Activated T-helper 1 cell treated with anti-CD3 and anti-CD28 coated beads, Interleukin-12 subunit alpha, Interleukin-12 subunit beta, Interleukin-2, Interleukin-4 antibody, amounts not matched to agents 30 ng/mL and 10 ng/mL and 1 ng/mL, durations not matched to agents 14 hours and 24 hours and 36 hours (primary cell): Measurements from ENCODE around the gene SCARB2. TPM values are rescaled to one million over a fixed set of nuclear protein-coding genes. Genes with fewer than 3 reads are reported as not detected.

ENCODE experiments used
- DNase-seq: peaks from one replicate; pipeline ENCODE4 v3.0.0; 2021; ENCODE audit warnings: low spot score
- H3K27ac Mint-ChIP-seq: one replicate; pipeline ENCODE4 v1.8.0; 2021; ENCODE audit warnings: mild to moderate bottlenecking, mixed read lengths
- H3K27me3 Mint-ChIP-seq: one replicate; pipeline ENCODE4 v1.8.0; 2022; ENCODE audit warnings: mild to moderate bottlenecking, moderate library complexity, mixed read lengths; ENCODE audit not compliant: insufficient read depth
- H3K36me3 Mint-ChIP-seq: one replicate; pipeline ENCODE4 v1.8.0; 2021; ENCODE audit warnings: low read depth, mixed read lengths
- H3K4me1 Mint-ChIP-seq: one replicate; pipeline ENCODE4 v1.8.0; 2021; ENCODE audit warnings: low read depth, mixed read lengths
- H3K4me3 Mint-ChIP-seq: one replicate; pipeline ENCODE4 v1.8.0; 2021; ENCODE audit warnings: mild to moderate bottlenecking, moderate library complexity, mixed read lengths
- H3K9me3 Mint-ChIP-seq: one replicate; pipeline ENCODE4 v1.8.0; 2021; ENCODE audit warnings: mixed read lengths
- intact Hi-C: fragments of 100-400 bp; cut with micrococcal nuclease; formaldehyde crosslinking; loops from one replicate; pipeline ENCODE4 v1.15.1; 2024
- total RNA-seq: library from RNA; stranded (reverse); gene quantifications from 2 replicates; pipeline ENCODE4 v1.2.3, GENCODE V29; 2022

Gene SCARB2
- total RNA-seq, 1 donor from 2014 or later = 1.4 TPM

DNA sequence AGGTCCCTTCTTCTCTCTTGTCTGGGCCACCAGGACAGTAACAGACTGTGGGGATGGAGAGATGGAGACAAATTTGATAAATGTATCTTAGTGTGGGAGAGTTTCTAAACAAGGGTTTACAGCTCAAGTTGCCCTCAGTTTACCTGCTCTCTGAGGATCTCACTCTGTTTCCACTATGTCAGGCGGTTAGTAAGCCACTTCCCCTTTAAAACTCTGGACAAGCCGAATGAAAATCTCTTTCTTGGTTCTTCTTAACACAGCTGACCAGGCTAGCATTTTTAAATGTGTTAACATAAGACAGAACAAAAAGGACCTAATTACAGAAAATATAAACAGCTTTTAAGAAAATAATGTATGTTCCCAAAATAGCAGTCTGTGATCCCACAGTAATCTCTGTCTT is 2.9 kb upstream of the SCARB2 start:
- peaks cover 39% of the 10 kb centered on the region for H3K27me3 Mint-ChIP-seq
- peaks cover 3% of the 10 kb centered on the region for H3K36me3 Mint-ChIP-seq
- H3K9me3 Mint-ChIP-seq = no peaks in the 10 kb centered on the region
- H3K4me3 Mint-ChIP-seq = no peak overlapping the region
- DNase-seq = no peak
- no peak overlapping the region for H3K27ac Mint-ChIP-seq
- H3K4me1 Mint-ChIP-seq = peaks cover 31% of the 10 kb centered on the region
- intact Hi-C loops = no loop called here

DNA sequence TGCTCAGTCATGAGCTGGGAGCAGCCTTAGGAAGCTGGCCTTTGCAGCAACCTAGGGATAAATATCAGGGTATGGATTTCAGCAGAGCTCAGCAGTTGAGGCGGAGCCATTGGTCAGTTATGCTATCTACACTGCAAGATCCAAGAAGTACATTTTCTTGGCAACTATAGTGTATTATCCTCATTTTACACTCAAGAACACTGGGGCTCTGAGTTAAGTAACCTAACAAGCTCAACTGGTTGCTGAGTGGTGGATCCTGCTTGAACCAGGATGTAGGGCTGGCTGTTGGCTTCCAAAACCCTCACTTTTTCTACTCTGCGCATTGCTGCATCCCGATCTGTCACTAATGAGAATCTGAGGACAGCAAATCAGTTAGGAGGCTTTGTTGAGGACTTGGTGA is 1.5 kb upstream of the SCARB2 start:
- Mint-ChIP-seq H3K36me3 (peaks cover 3% of the 10 kb centered on the region), H3K4me3 (no peak overlapping the region), H3K27me3 (peaks cover 35% of the 10 kb centered on the region), H3K4me1 (peaks cover 38% of the 10 kb centered on the region), H3K27ac (no peak overlapping the region), H3K9me3 (no peaks in the 10 kb centered on the region)
- DNase-seq = no peak
- intact Hi-C loops = no loop called here

GRCh38 chr4:76214177-76214675 is 602 bp upstream of the SCARB2 start:
- H3K27ac Mint-ChIP-seq = peak overlapping the region; percentile 28
- peaks cover 3% of the 10 kb centered on the region for H3K36me3 Mint-ChIP-seq
- intact Hi-C loops = loop anchor here (1.0 to 5.0 kb wide), 5 partner anchors 34 to 542 kb away; partner anchors contain the start of genes G3BP2 and SDAD1
- peaks cover 34% of the 10 kb centered on the region for H3K4me1 Mint-ChIP-seq
- peaks cover 35% of the 10 kb centered on the region for H3K27me3 Mint-ChIP-seq
- H3K4me3 Mint-ChIP-seq = peak overlapping the region; percentile 79
- DNase-seq = no peak
- H3K9me3 Mint-ChIP-seq = no peaks in the 10 kb centered on the region

GRCh38 chr4:76212851-76213414 is 691 bp downstream of the SCARB2 start:
- Mint-ChIP-seq H3K27ac (peak overlapping the region; percentile 67), H3K9me3 (no peaks in the 10 kb centered on the region), H3K27me3 (peaks cover 28% of the 10 kb centered on the region), H3K36me3 (peaks cover 3% of the 10 kb centered on the region), H3K4me1 (peaks cover 39% of the 10 kb centered on the region), H3K4me3 (peak overlapping the region; percentile 78)
- DNase-seq = peak; percentile 25
- intact Hi-C loops = loop anchor here (1.0 to 5.0 kb wide), 4 partner anchors 14 to 541 kb away; partner anchors contain the start of genes G3BP2, NUP54 and SDAD1

DNA sequence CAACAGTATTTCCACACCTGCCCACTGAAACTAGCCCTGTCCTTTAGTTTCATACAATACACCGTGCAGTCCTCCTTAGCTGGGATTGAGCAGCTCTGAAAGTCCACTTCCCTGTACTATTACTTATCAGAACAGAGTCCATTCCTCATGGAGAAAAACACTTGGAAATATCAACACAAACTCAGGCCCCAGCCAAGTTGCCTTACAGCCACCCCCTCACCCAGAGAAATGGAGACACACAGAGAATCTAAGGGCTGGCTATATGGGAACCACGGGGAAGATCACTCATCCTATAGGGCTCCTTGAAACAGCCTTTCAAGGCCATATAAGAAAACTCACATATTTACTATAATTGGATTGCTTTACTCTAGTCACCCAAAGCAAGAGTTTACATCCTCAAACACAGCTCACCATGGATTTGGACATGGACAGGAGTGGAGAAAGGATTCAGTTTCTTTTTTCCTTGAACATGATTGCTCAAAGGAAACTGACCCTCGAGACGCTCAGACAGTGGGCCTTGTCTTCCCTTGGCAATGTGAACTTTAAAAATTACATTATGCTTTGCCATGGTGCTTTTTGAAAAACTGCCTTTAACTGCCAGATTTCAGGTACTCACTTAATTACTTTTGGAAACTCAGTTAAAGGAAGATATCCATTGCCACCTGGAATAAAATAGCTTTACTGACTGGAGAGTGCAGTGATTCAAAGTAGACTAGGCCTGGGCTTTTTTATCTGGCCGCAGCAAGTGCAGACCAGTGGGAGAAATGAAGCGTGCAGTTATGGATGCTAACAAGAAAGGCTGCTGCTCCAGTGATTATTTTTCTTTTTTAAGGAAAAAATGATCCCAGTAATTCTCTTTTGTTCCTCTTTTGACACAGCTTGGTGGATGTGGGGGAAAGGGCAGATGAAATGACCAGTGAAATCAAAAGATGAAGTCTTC is 1.6 kb downstream of the SCARB2 start:
- Mint-ChIP-seq H3K4me3 (peak overlapping the region; percentile 78), H3K27ac (peak overlapping the region; percentile 67), H3K9me3 (no peaks in the 10 kb centered on the region), H3K4me1 (peaks cover 39% of the 10 kb centered on the region), H3K27me3 (peaks cover 20% of the 10 kb centered on the region), H3K36me3 (peaks cover 2% of the 10 kb centered on the region)
- intact Hi-C loops = loop anchor here (2.0 to 5.0 kb wide), 3 partner anchors 13 to 540 kb away; partner anchors contain the start of genes G3BP2 and SDAD1
- DNase-seq = no peak

DNA sequence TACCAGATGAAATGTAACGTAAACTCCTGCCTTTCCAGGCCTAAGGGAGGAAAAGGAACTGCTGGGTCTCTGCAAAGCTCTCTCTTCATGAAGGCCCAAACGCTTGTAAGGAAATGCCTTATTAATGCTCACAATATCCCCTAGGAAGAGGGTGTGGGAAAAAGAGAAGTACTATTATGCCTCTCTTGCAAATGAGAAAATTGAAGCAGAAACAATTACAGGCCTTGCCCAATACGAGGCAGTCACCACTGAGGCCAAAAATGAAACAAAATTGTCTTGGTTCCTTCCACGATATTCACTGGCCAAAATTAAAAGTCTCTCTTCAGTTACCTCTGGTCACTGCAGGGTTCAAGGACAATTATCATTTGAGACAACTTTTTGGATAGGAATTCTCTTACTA is 3.2 kb downstream of the SCARB2 start:
- Mint-ChIP-seq H3K36me3 (peaks cover 2% of the 10 kb centered on the region), H3K27me3 (peaks cover 10% of the 10 kb centered on the region), H3K4me3 (no peak overlapping the region), H3K4me1 (peaks cover 39% of the 10 kb centered on the region), H3K27ac (no peak overlapping the region), H3K9me3 (no peaks in the 10 kb centered on the region)
- DNase-seq = no peak
- intact Hi-C loops = loop anchor here (5.0 kb wide), 2 partner anchors 218 to 538 kb away; partner anchors contain the start of genes G3BP2 and SDAD1

GRCh38 chr4:76209881-76210280 is 3.7 kb downstream of the SCARB2 start:
- Mint-ChIP-seq H3K27me3 (peaks cover 10% of the 10 kb centered on the region), H3K27ac (no peak overlapping the region), H3K4me1 (peaks cover 38% of the 10 kb centered on the region), H3K4me3 (no peak overlapping the region), H3K9me3 (no peaks in the 10 kb centered on the region), H3K36me3 (peaks cover 2% of the 10 kb centered on the region)
- intact Hi-C loops = loop anchor here (5.0 kb wide), 2 partner anchors 218 to 538 kb away; partner anchors contain the start of genes G3BP2 and SDAD1
- DNase-seq = no peak

GRCh38 chr4:76208005-76208765 is 5.4 kb downstream of the SCARB2 start:
- Mint-ChIP-seq H3K36me3 (no peaks in the 10 kb centered on the region), H3K9me3 (no peaks in the 10 kb centered on the region), H3K27me3 (peaks cover 4% of the 10 kb centered on the region), H3K4me3 (no peak overlapping the region), H3K27ac (no peak overlapping the region), H3K4me1 (peaks cover 27% of the 10 kb centered on the region)
- intact Hi-C loops = no loop called here
- no peak for DNase-seq

- Mint-ChIP-seq H3K27ac (no peak overlapping the region), H3K4me1 (peaks cover 21% of the 10 kb centered on the region), H3K27me3 (peaks cover 2% of the 10 kb centered on the region), H3K36me3 (no peaks in the 10 kb centered on the region), H3K4me3 (no peak overlapping the region), H3K9me3 (no peaks in the 10 kb centered on the region)
- intact Hi-C loops = no loop called here
- DNase-seq = no peak
Measured at GRCh38 chr4:76207549-76207948, 6.1 kb downstream of the SCARB2 start.

- intact Hi-C loops = no loop called here
- Mint-ChIP-seq H3K27ac (no peak overlapping the region), H3K4me3 (no peak overlapping the region), H3K27me3 (no peaks in the 10 kb centered on the region), H3K36me3 (no peaks in the 10 kb centered on the region), H3K9me3 (no peaks in the 10 kb centered on the region), H3K4me1 (peaks cover 11% of the 10 kb centered on the region)
- no peak for DNase-seq
Measured at GRCh38 chr4:76206222-76206942, 7.2 kb downstream of the SCARB2 start.

GRCh38 chr4:76205476-76205875 is 8.1 kb downstream of the SCARB2 start:
- H3K4me1 Mint-ChIP-seq = peaks cover 6% of the 10 kb centered on the region
- DNase-seq = no peak
- H3K27ac Mint-ChIP-seq = no peak overlapping the region
- no peaks in the 10 kb centered on the region for H3K27me3 Mint-ChIP-seq
- intact Hi-C loops = no loop called here
- no peak overlapping the region for H3K4me3 Mint-ChIP-seq
- no peaks in the 10 kb centered on the region for H3K9me3 Mint-ChIP-seq
- no peaks in the 10 kb centered on the region for H3K36me3 Mint-ChIP-seq

DNA sequence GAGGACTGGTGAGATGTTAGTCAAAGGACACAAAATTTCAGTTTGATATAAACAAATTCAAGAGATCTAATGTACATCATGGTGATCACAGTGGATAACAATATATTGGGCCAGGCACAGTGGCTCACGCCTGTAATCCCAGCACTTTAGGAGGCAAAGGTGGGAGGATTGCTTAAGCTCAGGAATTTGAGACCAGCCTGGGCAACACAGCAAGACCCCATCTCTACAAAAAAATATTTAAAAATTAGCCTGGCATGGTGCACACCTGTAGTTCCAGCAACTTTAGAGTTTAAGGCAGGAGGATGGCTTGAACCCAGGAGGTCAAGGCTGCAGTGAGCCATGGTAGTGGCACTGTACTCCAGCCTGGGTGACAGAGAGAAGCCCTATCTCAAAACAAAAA is 8.7 kb downstream of the SCARB2 start:
- H3K27ac Mint-ChIP-seq = no peak overlapping the region
- peaks cover 7% of the 10 kb centered on the region for H3K4me1 Mint-ChIP-seq
- no peak overlapping the region for H3K4me3 Mint-ChIP-seq
- H3K36me3 Mint-ChIP-seq = no peaks in the 10 kb centered on the region
- H3K27me3 Mint-ChIP-seq = no peaks in the 10 kb centered on the region
- DNase-seq = no peak
- H3K9me3 Mint-ChIP-seq = no peaks in the 10 kb centered on the region
- intact Hi-C loops = no loop called here
